NCI-H2227 (cell line): ENCODE results near the gene TRAM1L1.
A peak's percentile ranks its signal among the peaks of the same experiment; 100 is the strongest.

Source experiments
- DNase-seq: peaks from one replicate; lab custom pipeline; 2025; ENCODE audit not compliant: unreplicated experiment; lab: John Stamatoyannopoulos, UW

Gene TRAM1L1

DNA sequence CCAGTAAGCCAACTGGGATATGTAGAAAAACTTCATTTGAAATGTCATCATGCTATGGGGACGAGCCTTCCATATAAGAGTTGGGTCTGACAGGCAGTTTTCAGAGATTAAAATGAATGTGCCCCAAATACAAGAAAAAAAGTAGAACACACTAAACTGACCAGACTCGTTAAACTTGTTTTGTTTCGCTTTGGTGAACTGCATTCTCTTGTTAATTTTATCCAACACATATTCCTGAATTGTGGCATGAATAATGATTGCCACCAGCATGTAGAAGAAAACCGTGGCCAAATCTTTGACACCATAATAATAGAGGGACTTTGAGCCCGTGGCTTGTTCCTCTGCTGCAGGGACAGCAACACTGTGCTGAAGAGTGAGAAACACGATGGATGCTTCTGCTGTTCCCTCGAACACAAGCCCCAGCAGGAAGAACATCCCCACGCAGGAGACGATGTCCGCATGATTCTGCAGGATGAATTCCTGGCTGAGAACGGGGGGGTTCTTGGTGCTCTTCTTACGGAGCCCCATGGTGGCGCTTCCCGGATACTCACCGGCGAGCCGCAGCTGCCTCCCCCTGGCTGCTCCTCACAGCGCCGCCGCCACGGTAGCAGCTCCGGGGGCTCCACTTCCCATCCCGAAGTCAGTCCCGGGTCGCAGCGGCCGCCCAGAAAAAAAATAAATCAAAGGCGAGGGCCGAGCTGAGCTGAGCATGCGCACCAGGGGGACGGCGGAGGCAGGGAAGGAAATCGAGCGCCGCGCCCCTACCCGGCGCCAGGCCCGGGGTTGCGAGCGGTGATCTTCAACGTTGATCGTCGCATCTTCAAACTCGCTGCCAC lies at the start of gene TRAM1L1:
Gene TRAM1L1, minus strand, starts transcription at position 711 of the 836 bp plus-strand sequence. Its CDS starts 183 bp downstream, at position 528.
- DNase-seq, result peak; percentile 90

DNA sequence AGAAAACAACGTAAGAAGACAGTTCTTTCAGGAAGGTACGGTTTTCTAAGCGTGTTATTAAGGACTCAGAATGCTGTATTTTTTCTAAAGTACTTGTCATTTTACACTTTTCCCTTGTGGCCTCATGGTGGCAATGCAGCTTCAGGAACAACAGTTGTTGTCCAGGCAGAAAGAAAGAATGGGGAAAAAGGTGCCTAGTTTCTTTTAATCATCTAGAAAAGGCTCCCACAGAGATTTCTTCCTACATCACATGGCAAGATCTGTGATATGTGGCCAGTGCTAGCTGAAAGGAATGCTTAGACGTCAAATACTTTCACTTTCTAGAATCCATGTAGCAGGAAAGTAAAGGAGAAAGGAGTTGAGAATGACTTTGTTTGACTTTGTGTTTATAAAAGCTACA lies 49.0 kb upstream of the TRAM1L1 start:
- DNase-seq, result peak; percentile 75

DNA sequence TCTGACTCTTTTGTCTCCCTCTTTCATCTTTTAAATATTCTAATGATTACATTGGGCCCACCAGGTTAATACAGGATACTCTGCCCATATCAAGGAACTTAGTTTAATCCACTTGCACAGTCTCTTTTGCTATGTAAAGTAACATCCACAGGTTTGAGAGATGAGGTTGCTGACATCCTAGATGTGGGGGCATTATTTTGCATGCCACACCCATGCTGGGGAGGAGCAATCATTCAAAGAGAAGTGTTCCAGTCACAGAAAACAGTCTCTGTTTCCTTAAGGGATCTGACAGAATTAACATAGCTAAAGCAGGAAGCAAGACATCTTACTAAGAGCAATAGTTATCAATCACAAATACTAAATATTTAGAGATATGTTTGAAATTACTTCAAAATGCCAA lies 11.5 kb upstream of the TRAM1L1 start:
- DNase-seq, result no peak

GRCh38 chr4:117096462-117096861 lies 11.1 kb upstream of the TRAM1L1 start:
- DNase-seq, result no peak

GRCh38 chr4:117093571-117093970 lies 8.2 kb upstream of the TRAM1L1 start:
- no peak for DNase-seq

DNA sequence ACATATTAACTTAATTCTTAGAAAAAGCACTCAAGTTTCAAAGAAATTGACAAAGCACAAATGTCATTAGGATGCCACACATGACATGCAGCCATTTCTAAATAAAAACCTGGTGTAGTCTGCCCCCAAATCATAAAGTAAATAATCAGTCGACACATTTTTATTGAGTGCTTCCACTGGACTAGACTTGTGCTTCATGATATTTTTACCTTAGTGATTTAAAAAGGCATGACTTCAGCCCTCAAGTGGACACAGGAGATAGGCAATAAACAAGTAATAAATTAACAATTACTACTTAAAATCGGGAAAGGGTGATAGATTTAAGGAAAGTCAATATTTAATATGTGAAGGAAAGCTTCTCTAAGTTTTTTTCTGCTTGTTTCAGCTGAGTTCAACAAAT lies 7.6 kb downstream of the TRAM1L1 start:
- DNase-seq, result no peak

GRCh38 chr4:117068120-117068519 lies 17.3 kb downstream of the TRAM1L1 start:
- DNase-seq, result no peak

- no peak for DNase-seq
Observed at GRCh38 chr4:117063961-117064696, 21.2 kb downstream of the TRAM1L1 start.

DNA sequence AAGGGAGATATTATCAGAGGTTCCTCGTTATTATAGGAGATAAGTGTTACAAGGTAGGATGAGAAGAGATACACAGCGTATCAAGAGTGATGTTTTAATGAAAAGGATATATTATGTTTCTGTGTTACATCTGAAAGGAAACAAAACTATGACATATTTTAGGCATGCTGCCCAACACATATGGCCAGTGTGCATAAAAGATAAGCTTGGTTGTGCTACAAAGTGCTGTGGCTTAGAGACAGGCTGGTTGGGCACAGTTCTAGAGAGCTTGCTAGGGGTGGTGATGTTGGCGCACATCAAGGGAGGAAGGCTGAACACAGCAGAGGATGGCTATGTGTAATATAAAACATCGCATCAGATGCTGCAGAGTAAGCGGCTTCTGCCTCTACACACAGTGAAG lies 42.4 kb downstream of the TRAM1L1 start:
- DNase-seq, result no peak
